Panc1 (cell line): ENCODE results near the gene HOXD3. TPM values are rescaled to one million over a fixed set of nuclear protein-coding genes. Genes with fewer than 3 reads are reported as not detected.

ENCODE experiments used
- ATAC-seq: fragments of 200-7000 bp; cut with Tn5 transposase; 2 replicates; pipeline ENCODE4 v1.9.1; 2020; ENCODE audit warnings: mild to moderate bottlenecking, moderate library complexity
- BruUV-seq: library from RNA; stranded (reverse); fragments of 400-500 nt; replicated peaks from 2 replicates; lab custom pipeline; 2021; lab: Mats Ljungman, UMichigan
- CTCF ChIA-PET: fragments of 300-600 bp; sonication (Branson Sonifier 250); formaldehyde crosslinking; loops from one replicate; lab custom pipeline; 2022; ENCODE audit warnings: antibody characterized with exemption; lab: Charles Lee
- POLR2A ChIA-PET: fragments of 300-600 bp; sonication (Branson Sonifier 250); formaldehyde crosslinking; loops from one replicate; lab custom pipeline; 2022; ENCODE audit warnings: antibody characterized with exemption; lab: Charles Lee
- DNase-seq: peaks from one replicate; pipeline ENCODE4 v3.0.0-alpha.2; 2010; ENCODE audit warnings: low read depth, low spot score
- H3K27ac ChIP-seq: 2 replicates; pipeline ENCODE4 v1.5.1; 2011; ENCODE audit warnings: mild to moderate bottlenecking, low read length, inconsistent platforms
- H3K27me3 ChIP-seq: fragments of 200-500 bp; sonication (Bioruptor generic); 2 replicates; pipeline ENCODE4 v1.6.0; 2014; ENCODE audit warnings: low read length, inconsistent platforms; ENCODE audit not compliant: control insufficient read depth, insufficient read depth
- H3K36me3 ChIP-seq: fragments of 200-500 bp; sonication (Bioruptor generic); 2 replicates; pipeline ENCODE4 v1.5.1; 2014; ENCODE audit warnings: inconsistent platforms, mild to moderate bottlenecking, low read length, moderate library complexity; ENCODE audit not compliant: control insufficient read depth, insufficient read depth
- H3K4me1 ChIP-seq: 2 replicates; pipeline ENCODE4 v1.5.1; 2011; ENCODE audit warnings: inconsistent platforms, mild to moderate bottlenecking, low read length, moderate library complexity; ENCODE audit not compliant: control insufficient read depth, insufficient read depth
- H3K4me3 ChIP-seq, 2 experiments: 2 replicates each; pipeline ENCODE4 v1.5.1; 2011 to 2012; ENCODE audit warnings: low read depth in 2 of 2, low read length in 2 of 2, mild to moderate bottlenecking in 2 of 2, inconsistent platforms in 1 of 2, moderate library complexity in 1 of 2
- H3K9me3 ChIP-seq: fragments of 200-500 bp; sonication (Bioruptor generic); 2 replicates; pipeline ENCODE4 v1.5.1; 2014; ENCODE audit warnings: low read depth, mild to moderate bottlenecking, inconsistent platforms, low read length, moderate library complexity; ENCODE audit not compliant: control insufficient read depth, insufficient read depth
- POLR2AphosphoS5 ChIP-seq: IDR thresholded peaks from 2 replicates; pipeline ENCODE4 v1.6.1; 2012; ENCODE audit warnings: mild to moderate bottlenecking, low read depth, low read length, moderate library complexity
- REST ChIP-seq, 2 experiments: IDR thresholded peaks; 2 replicates each; pipeline ENCODE4 v1.6.1; 2011 to 2012; ENCODE audit warnings: low read depth in 2 of 2, control low read depth in 1 of 2, low read length in 1 of 2, mild to moderate bottlenecking in 1 of 2, moderate library complexity in 1 of 2; ENCODE audit not compliant: insufficient read depth in 1 of 2
- SIN3A ChIP-seq: IDR thresholded peaks from 2 replicates; pipeline ENCODE4 v1.6.1; 2012; ENCODE audit warnings: low read depth, mild to moderate bottlenecking, low read length, moderate library complexity, borderline replicate concordance; ENCODE audit not compliant: insufficient read depth
- TCF7L2 ChIP-seq: IDR thresholded peaks from 2 replicates; pipeline ENCODE4 v1.6.1; 2011; ENCODE audit warnings: mild to moderate bottlenecking, low read depth, low read length, inconsistent platforms
- in situ Hi-C: cut with HindIII; loops from 2 replicates; pipeline ENCODE4 v1.10.0; 2016; ENCODE audit warnings: low sequenced_read_pairs, low pct_unique_long_range_greater_than_20kb
- intact Hi-C: fragments of 100-400 bp; cut with micrococcal nuclease; formaldehyde crosslinking; loops from one replicate; pipeline ENCODE4 v1.10.0; 2022; ENCODE audit not compliant: unreplicated experiment
- total RNA-seq: library from RNA; stranded (reverse); gene quantifications from one replicate; pipeline ENCODE4 v1.2.1, GENCODE V29; 2021; ENCODE audit not compliant: unreplicated experiment
- TF ChIP-seq, protein P1 (sequence below): fragments of 450-650 bp; IDR thresholded peaks from 2 replicates; pipeline ENCODE4 v1.5.1; 2017; ENCODE audit warnings: mild to moderate bottlenecking

The HOXD3 gene
- total RNA-seq, 1 experiment from 2014 or later: 1.8 TPM

GRCh38 chr2:176202491-176202890 is 45.4 kb downstream of the HOXD3 start:
- intact Hi-C loops: no loop called here
- TF ChIP-seq POLR2AphosphoS5 (no peak), REST (IDR thresholded peaks at IDR 0.05; ENCODE audit: insufficient read depth in 1 of 2, low read depth in 2 of 2, low read length in 1 of 2) (no peak), TCF7L2 (no peak), SIN3A (no peak)
- TF ChIP-seq, protein P1, sequence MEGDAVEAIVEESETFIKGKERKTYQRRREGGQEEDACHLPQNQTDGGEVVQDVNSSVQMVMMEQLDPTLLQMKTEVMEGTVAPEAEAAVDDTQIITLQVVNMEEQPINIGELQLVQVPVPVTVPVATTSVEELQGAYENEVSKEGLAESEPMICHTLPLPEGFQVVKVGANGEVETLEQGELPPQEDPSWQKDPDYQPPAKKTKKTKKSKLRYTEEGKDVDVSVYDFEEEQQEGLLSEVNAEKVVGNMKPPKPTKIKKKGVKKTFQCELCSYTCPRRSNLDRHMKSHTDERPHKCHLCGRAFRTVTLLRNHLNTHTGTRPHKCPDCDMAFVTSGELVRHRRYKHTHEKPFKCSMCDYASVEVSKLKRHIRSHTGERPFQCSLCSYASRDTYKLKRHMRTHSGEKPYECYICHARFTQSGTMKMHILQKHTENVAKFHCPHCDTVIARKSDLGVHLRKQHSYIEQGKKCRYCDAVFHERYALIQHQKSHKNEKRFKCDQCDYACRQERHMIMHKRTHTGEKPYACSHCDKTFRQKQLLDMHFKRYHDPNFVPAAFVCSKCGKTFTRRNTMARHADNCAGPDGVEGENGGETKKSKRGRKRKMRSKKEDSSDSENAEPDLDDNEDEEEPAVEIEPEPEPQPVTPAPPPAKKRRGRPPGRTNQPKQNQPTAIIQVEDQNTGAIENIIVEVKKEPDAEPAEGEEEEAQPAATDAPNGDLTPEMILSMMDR: no peak
- Histone ChIP-seq H3K4me1 (no peaks in the 10 kb centered on the region), H3K36me3 (no peaks in the 10 kb centered on the region), H3K9me3 (no peaks in the 10 kb centered on the region), H3K27me3 (no peaks in the 10 kb centered on the region), H3K27ac (no peak overlapping the region), H3K4me3 (no peak overlapping the region)
- POLR2A ChIA-PET: interaction anchor here (0.7 kb wide), 1 partner anchor 14 kb away, joined by 5 read pairs; no protein-coding TSS in a partner anchor
- CTCF ChIA-PET: no interaction called here
- ATAC-seq (no peak), DNase-seq (no peak)
- in situ Hi-C loops: no loop called here
- BruUV-seq: no TSS peak

DNA sequence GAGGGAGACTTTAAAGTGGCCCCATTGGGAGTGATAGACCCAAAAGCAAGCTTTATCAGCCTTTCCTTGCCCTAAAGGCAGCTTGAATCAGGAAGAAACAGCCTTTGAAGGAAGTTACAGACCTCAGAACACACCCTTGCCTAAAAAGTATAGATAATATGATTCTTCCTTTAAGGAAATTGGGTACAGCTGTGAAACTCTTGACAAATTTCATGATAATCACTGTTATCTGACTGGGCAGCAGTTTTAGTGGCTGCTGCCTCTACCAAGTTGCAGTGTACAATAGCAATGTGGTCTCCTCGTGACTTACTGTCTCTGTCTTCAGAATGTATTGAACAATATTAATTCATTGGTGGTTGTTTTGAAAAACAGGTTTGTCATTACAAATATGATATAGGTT is 48.0 kb downstream of the HOXD3 start:
- TF ChIP-seq TCF7L2: no peak
- TF ChIP-seq SIN3A: no peak
- TF ChIP-seq, protein P1: no peak
- TF ChIP-seq REST (IDR thresholded peaks at IDR 0.05; ENCODE audit: insufficient read depth in 1 of 2, low read depth in 2 of 2, low read length in 1 of 2): no peak
- Histone ChIP-seq H3K36me3 (no peaks in the 10 kb centered on the region), H3K9me3 (no peaks in the 10 kb centered on the region), H3K27me3 (no peaks in the 10 kb centered on the region), H3K27ac (no peak overlapping the region), H3K4me3 (no peak overlapping the region), H3K4me1 (no peaks in the 10 kb centered on the region)
- ATAC-seq: no peak
- no TSS peak for BruUV-seq
- DNase-seq: no peak
- intact Hi-C loops: no loop called here
- in situ Hi-C loops: no loop called here
- ChIA-PET POLR2A (no interaction called here), CTCF (no interaction called here)
